SK-N-MC (cell line): ENCODE data around the gene ASTN2.

Source experiments
- DNase-seq: peaks from one replicate; pipeline ENCODE4 v3.0.0-alpha.2; 2011; ENCODE audit warnings: low read depth, low spot score
- H3K27ac ChIP-seq: fragments of 200-600 bp; sonication (generic); 2 replicates; pipeline ENCODE4 v1.5.1; 2016; ENCODE audit warnings: mixed run types
- H3K36me3 ChIP-seq: fragments of 200-600 bp; sonication (generic); 2 replicates; pipeline ENCODE4 v1.6.1; 2017; ENCODE audit warnings: antibody characterized with exemption, low read length, mixed read lengths; ENCODE audit not compliant: insufficient read depth
- H3K4me3 ChIP-seq: fragments of 200-600 bp; sonication (generic); 2 replicates; pipeline ENCODE4 v1.5.1; 2016
- H3K9ac ChIP-seq: fragments of 200-600 bp; sonication (generic); 2 replicates; pipeline ENCODE4 v1.8.0; 2017; ENCODE audit warnings: mixed run types, mixed read lengths; ENCODE audit not compliant: insufficient read length
- H3K9me3 ChIP-seq: fragments of 200-600 bp; sonication (generic); 2 replicates; pipeline ENCODE4 v1.6.1; 2017; ENCODE audit warnings: low read depth, mild to moderate bottlenecking, antibody characterized with exemption, low read length, moderate library complexity, mixed read lengths
- EZH2 ChIP-seq: fragments of 200-600 bp; sonication (generic); IDR thresholded peaks from one replicate; pipeline ENCODE4 v1.6.1; 2017; ENCODE audit warnings: antibody characterized with exemption
- FOXP2 ChIP-seq: optimal IDR thresholded peaks from 2 replicates; pipeline ENCODE3; 2011; ENCODE audit warnings: mild to moderate bottlenecking, moderate library complexity; ENCODE audit not compliant: insufficient read depth; ENCODE audit errors: extremely low read length, control extremely low read depth
- POLR2AphosphoS5 ChIP-seq: IDR thresholded peaks from 2 replicates; pipeline ENCODE4 v1.6.1; 2012; ENCODE audit warnings: mild to moderate bottlenecking, low read depth, low read length, borderline replicate concordance

Gene ASTN2

GRCh38 chr9:117411547-117411946 lies 3.3 kb downstream of the ASTN2 start:
- DNase-seq: no peak
- TF ChIP-seq POLR2AphosphoS5 (no peak), FOXP2 (no peak), EZH2 (no peak)

GRCh38 chr9:117409321-117409720 lies 5.5 kb downstream of the ASTN2 start:
- H3K36me3 ChIP-seq: no peaks in the 10 kb centered on the region
- H3K27ac ChIP-seq: no peak overlapping the region
- DNase-seq: no peak
- no peaks in the 10 kb centered on the region for H3K9me3 ChIP-seq
- no peak overlapping the region for H3K9ac ChIP-seq
- no peak for TF ChIP-seq EZH2
- no peak for TF ChIP-seq FOXP2
- no peak for TF ChIP-seq POLR2AphosphoS5
- H3K4me3 ChIP-seq: no peak overlapping the region

More at GRCh38 chr9:117411547-117411946, 3.3 kb downstream of the ASTN2 start:
- Histone ChIP-seq H3K9ac (no peak overlapping the region), H3K9me3 (no peaks in the 10 kb centered on the region), H3K4me3 (no peak overlapping the region), H3K27ac (no peak overlapping the region), H3K36me3 (no peaks in the 10 kb centered on the region)

GRCh38 chr9:117407436-117408022 lies 7.3 kb downstream of the ASTN2 start:
- H3K9me3 ChIP-seq: no peaks in the 10 kb centered on the region
- TF ChIP-seq POLR2AphosphoS5: no peak
- no peak for TF ChIP-seq EZH2
- TF ChIP-seq FOXP2: no peak
- no peak overlapping the region for H3K9ac ChIP-seq
- no peak overlapping the region for H3K4me3 ChIP-seq
- H3K36me3 ChIP-seq: no peaks in the 10 kb centered on the region
- no peak overlapping the region for H3K27ac ChIP-seq
- no peak for DNase-seq

DNA sequence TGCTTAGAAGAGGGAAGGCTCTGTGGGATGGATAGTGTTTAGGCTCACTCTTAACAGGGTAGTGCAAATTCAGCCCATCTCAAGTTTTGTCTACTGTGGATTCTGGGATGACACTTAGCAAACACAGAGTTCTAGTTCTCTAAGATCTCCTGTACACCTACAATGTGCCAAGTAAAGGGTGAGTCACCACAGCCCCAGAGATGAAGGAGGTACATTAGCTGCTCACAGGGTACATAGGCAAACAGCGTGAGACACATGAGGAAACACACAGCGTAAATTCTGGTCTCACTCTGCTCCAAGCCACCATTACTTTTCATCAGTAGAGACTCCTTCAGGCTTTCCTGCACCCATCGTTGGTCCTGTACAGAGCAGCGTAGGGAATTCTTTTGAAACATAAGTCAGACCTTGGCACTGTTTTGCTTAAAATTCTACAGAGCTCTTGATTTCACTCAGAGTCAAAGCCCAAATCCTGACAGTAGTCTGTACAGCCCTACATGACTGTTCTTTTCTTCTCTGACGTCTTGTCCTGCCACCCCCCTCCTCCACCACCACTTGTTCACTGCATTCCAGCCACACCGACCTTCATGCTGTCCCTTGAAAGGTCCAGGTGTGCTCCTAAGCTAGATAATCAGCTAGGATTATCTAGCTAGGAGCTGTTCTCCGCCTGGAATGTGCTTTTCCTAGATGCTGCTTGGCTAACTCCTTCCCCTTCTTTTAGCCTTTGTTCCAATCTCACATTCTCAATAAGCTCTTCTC lies 8.7 kb downstream of the ASTN2 start:
- Histone ChIP-seq H3K4me3 (no peak overlapping the region), H3K36me3 (no peaks in the 10 kb centered on the region), H3K9ac (no peak overlapping the region), H3K27ac (no peak overlapping the region), H3K9me3 (no peaks in the 10 kb centered on the region)
- TF ChIP-seq EZH2 (no peak), FOXP2 (no peak), POLR2AphosphoS5 (no peak)
- no peak for DNase-seq

- Histone ChIP-seq H3K9me3 (no peaks in the 10 kb centered on the region), H3K36me3 (no peaks in the 10 kb centered on the region), H3K4me3 (no peak overlapping the region), H3K9ac (no peak overlapping the region), H3K27ac (no peak overlapping the region)
- TF ChIP-seq EZH2 (no peak), POLR2AphosphoS5 (no peak), FOXP2 (no peak)
- no peak for DNase-seq
Observed at GRCh38 chr9:117403848-117404247, 11.0 kb downstream of the ASTN2 start.

DNA sequence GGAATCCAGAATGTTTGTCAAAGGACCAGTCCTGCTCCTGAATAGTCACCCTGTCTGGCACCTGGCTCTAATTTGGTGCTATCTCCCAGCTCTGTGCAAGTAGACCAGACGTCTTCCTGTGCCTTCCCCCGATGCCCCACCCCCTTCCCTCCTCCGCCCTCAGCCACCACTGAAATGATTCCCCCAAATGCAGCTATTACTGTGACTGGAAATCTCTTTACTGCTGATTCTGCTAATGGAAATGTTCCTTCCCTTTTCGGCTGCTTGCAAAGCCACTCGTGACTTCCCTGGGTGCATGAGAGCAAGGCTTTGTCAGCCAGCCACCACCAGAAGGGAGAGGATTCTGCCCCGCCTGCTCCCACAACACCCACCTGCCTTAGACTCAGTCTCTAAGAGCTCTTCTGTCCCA lies 11.4 kb downstream of the ASTN2 start:
- Histone ChIP-seq H3K9ac (no peak overlapping the region), H3K36me3 (no peaks in the 10 kb centered on the region), H3K4me3 (no peak overlapping the region), H3K9me3 (no peaks in the 10 kb centered on the region), H3K27ac (no peak overlapping the region)
- no peak for DNase-seq
- TF ChIP-seq EZH2 (no peak), POLR2AphosphoS5 (no peak), FOXP2 (no peak)

GRCh38 chr9:117400171-117400570 lies 14.7 kb downstream of the ASTN2 start:
- DNase-seq: no peak

DNA sequence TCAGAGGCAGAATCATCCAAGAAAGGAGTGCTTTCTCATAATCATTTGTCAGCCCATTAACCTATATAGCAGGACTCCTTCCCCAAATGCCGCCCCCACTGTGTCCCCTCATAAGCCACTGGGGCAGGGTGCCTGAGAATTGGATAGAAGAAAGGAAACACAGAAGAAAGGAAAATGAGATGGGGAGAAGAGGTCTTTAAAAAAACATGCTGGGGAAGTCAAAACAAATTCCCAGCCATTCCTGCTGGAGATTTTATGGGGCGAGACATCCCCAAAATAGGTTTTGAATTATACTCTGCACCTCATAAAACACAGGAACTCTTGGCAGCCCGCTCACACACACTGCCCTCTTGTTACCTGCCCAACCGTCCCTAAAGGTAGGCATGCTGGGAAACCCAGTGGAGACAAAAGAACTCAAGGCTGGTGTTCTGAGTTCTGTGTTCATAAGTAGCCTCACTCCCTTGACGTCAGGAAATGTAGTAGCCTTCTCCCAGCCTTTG lies 19.7 kb downstream of the ASTN2 start:
- TF ChIP-seq FOXP2: no peak
- no peak for TF ChIP-seq POLR2AphosphoS5
- no peak for TF ChIP-seq EZH2
- H3K9me3 ChIP-seq: no peaks in the 10 kb centered on the region
- H3K27ac ChIP-seq: no peak overlapping the region
- no peak overlapping the region for H3K4me3 ChIP-seq
- no peaks in the 10 kb centered on the region for H3K36me3 ChIP-seq
- DNase-seq: no peak
- H3K9ac ChIP-seq: no peak overlapping the region

More at GRCh38 chr9:117400171-117400570, 14.7 kb downstream of the ASTN2 start:
- no peak overlapping the region for H3K27ac ChIP-seq
- no peak overlapping the region for H3K4me3 ChIP-seq
- no peak overlapping the region for H3K9ac ChIP-seq
- H3K9me3 ChIP-seq: no peaks in the 10 kb centered on the region
- no peak for TF ChIP-seq FOXP2
- no peak for TF ChIP-seq POLR2AphosphoS5
- no peak for TF ChIP-seq EZH2
- no peaks in the 10 kb centered on the region for H3K36me3 ChIP-seq
